Measurements from ENCODE around the gene MAG.

DNA sequence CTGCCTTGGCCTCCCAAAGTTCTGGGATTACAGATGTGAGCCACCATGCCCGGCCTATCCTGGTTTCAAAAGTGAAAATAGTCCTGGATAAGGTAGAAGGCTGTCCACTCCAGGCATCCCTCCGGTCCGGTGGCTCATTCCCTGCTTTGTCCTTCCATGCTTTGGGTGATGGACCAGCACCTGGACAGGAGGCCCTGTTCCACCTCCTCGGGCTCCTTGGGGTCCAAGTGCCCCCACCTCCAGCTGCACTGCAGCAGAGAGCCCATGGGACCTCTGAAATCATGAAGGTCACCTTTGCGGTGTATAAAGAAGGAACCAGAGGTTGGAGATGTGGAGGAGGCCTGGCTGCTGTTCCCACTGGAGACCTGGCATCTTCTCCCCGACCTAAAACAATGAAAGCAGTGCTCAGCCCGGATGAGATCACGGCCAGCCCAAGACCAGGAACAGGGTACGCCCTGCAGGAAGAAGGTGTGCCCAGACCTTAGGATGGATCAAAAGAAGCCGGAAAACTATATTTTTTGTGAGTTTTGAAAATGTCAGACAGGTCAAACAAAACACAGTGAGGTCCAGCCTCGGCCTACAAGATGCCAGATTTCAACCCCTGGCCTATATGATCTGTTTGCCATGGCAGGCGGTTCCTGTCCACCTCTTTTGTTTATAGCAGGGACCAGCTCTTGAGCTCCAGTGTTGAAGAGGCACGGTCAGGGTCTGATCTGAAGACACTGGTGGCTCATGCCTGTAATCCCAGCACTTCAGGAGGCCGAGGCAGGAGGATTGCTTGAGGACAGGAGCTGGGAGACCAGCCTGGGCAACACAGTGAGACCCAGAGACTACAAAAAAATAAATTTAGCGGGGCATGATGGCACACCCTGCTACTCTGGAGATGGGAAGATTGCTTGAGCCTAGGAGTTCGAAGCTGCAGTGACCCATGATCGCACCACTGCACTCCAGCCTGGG, 37.3 kb upstream of the MAG start:
- TF ChIP-seq CTCF (IDR thresholded peaks at IDR 0.05) (no peak), EZH2 (IDR thresholded peaks at IDR 0.05) (no peak), EZH2phosphoT487 (IDR thresholded peaks at IDR 0.05) (no peak)
